Gastroesophageal sphincter (tissue), 4 donors: ENCODE data around the gene DEFB129. TPM values are rescaled to one million over a fixed set of nuclear protein-coding genes. Genes with fewer than 3 reads are reported as not detected.

Source experiments
- ATAC-seq: fragments of 150-250 bp; one replicate; pipeline ENCODE4 v1.9.1; 2016; ENCODE audit warnings: mild to moderate bottlenecking, moderate library complexity
- H3K27ac ChIP-seq, 4 donors: fragments of 200-600 bp; sonication (generic) in 3 of 4; 1 replicate in 3 of 4; 2 replicates in 1 of 4; pipeline ENCODE4 v1.5.1; 2016 to 2019
- H3K27me3 ChIP-seq: fragments of 200-600 bp; sonication (generic); one replicate; pipeline ENCODE4 v1.5.1; 2019
- H3K36me3 ChIP-seq, 2 donors: fragments of 200-600 bp; sonication (generic); one replicate each; pipeline ENCODE4 v1.5.1; 2019; ENCODE audit warnings: control low read depth in 1 of 2
- H3K4me1 ChIP-seq, 3 donors: fragments of 200-600 bp; sonication (generic); 1 replicate in 2 of 3; 2 replicates in 1 of 3; pipeline ENCODE4 v1.5.1; 2016 to 2019; ENCODE audit warnings: control low read depth in 2 of 3
- H3K4me3 ChIP-seq, 2 donors: fragments of 200-600 bp; sonication (generic); one replicate each; pipeline ENCODE4 v1.5.1; 2019; ENCODE audit warnings: mild to moderate bottlenecking in 1 of 2, moderate library complexity in 1 of 2
- H3K9me3 ChIP-seq, 3 donors: fragments of 200-600 bp; sonication (generic); one replicate each; pipeline ENCODE4 v1.5.1; 2017 to 2019; ENCODE audit warnings: control low read depth in 2 of 3
- EP300 ChIP-seq: sonication (generic); formaldehyde crosslinking; IDR thresholded peaks from one replicate; pipeline ENCODE4 v1.6.1; 2017; ENCODE audit warnings: antibody characterized with exemption, mild to moderate bottlenecking
- POLR2A ChIP-seq, 2 donors: fragments of 450-650 bp; IDR thresholded peaks; one replicate each; pipeline ENCODE4 v1.6.1; 2017; ENCODE audit warnings: antibody characterized with exemption in 2 of 2, mild to moderate bottlenecking in 2 of 2, moderate library complexity in 1 of 2
- POLR2AphosphoS5 ChIP-seq: sonication (generic); formaldehyde crosslinking; IDR thresholded peaks from one replicate; pipeline ENCODE4 v1.6.1; 2017; ENCODE audit warnings: antibody characterized with exemption
- WGBS, 2 donors: methylation state at CpG; one replicate each; pipeline ENCODE4 v1.1.5; 2018; ENCODE audit warnings: low coverage in 1 of 2; 5-methylcytosine and 5-hydroxymethylcytosine counted together
- total RNA-seq, 4 donors: library from RNA; depleted of rRNA; stranded (reverse); fragments of >200 nt; gene quantifications; one replicate each; pipeline ENCODE4 v1.1.0, GENCODE V29; 2016
- TF ChIP-seq, protein P1 (sequence below), 4 experiments: fragments of 200-600 bp in 2 of 4; fragments of 450-650 bp in 2 of 4; sonication (generic) in 1 of 4; IDR thresholded peaks; one replicate each; pipeline ENCODE4 v1.5.1; 2017 to 2019; ENCODE audit warnings: antibody characterized with exemption in 4 of 4, mild to moderate bottlenecking in 2 of 4, moderate library complexity in 2 of 4

DEFB129 gene
- total RNA-seq, 4 donors from 2014 or later = not detected

DNA sequence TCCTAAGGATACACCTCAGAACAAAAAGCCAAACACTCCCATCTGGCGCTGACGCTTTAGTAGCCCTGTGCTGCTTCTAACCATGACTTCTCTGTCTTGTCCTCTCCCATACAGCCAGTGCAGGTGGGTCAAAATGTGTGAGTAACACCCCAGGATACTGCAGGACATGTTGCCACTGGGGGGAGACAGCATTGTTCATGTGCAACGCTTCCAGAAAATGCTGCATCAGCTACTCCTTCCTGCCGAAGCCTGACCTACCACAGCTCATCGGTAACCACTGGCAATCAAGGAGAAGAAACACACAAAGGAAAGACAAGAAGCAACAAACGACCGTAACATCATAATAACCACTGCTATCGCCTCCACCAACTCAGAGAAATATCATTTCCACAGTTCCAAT, 31.9 kb downstream of the DEFB129 start:
- TF ChIP-seq, protein P1, sequence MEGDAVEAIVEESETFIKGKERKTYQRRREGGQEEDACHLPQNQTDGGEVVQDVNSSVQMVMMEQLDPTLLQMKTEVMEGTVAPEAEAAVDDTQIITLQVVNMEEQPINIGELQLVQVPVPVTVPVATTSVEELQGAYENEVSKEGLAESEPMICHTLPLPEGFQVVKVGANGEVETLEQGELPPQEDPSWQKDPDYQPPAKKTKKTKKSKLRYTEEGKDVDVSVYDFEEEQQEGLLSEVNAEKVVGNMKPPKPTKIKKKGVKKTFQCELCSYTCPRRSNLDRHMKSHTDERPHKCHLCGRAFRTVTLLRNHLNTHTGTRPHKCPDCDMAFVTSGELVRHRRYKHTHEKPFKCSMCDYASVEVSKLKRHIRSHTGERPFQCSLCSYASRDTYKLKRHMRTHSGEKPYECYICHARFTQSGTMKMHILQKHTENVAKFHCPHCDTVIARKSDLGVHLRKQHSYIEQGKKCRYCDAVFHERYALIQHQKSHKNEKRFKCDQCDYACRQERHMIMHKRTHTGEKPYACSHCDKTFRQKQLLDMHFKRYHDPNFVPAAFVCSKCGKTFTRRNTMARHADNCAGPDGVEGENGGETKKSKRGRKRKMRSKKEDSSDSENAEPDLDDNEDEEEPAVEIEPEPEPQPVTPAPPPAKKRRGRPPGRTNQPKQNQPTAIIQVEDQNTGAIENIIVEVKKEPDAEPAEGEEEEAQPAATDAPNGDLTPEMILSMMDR (IDR thresholded peaks at IDR 0.05) = peak in 1 of 4 experiments; percentile 31
- no peak for TF ChIP-seq POLR2A (IDR thresholded peaks at IDR 0.05)
- no peak overlapping the region for H3K27ac ChIP-seq
- H3K27me3 ChIP-seq = peaks cover 23% of the 10 kb centered on the region
- WGBS, 2 donors = 45 to 51% methylated on average over 5 to 6 of the region's 8 CpGs
- H3K9me3 ChIP-seq = no peaks in the 10 kb centered on the region
- no peak overlapping the region for H3K4me3 ChIP-seq
- H3K36me3 ChIP-seq = no peaks in the 10 kb centered on the region
- no peaks in the 10 kb centered on the region for H3K4me1 ChIP-seq
- no peak for ATAC-seq

DNA sequence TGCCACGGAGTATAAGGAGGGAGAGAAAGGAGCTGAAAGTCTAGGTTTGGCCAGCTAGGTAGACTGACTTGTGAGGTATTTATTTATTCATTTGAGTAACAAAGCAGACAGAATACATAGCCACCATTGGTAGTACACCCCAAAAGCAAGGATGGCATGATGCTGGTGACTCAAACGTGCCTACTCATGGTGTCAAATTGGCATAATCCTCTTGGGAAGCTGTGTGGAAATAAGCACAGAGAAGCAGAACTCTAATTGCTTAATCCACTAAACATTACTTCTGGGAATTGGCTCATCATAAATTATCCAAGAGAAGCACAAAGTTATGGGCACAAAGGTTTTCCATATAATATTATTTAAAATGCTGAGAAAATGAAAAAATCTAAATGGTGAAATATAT, 32.9 kb downstream of the DEFB129 start:
- no peak for TF ChIP-seq POLR2A (IDR thresholded peaks at IDR 0.05)
- TF ChIP-seq, protein P1 (IDR thresholded peaks at IDR 0.05) = no peak
- no peak for TF ChIP-seq EP300
- no peak for TF ChIP-seq POLR2AphosphoS5
- 62 to 71% methylated on average over 2 of the region's 2 CpGs for WGBS, 2 donors
- no peaks in the 10 kb centered on the region for H3K36me3 ChIP-seq
- H3K27ac ChIP-seq = no peak overlapping the region
- ATAC-seq = no peak
- no peaks in the 10 kb centered on the region for H3K4me1 ChIP-seq
- peaks cover 19% of the 10 kb centered on the region for H3K27me3 ChIP-seq
- H3K4me3 ChIP-seq = no peak overlapping the region
- no peaks in the 10 kb centered on the region for H3K9me3 ChIP-seq

DNA sequence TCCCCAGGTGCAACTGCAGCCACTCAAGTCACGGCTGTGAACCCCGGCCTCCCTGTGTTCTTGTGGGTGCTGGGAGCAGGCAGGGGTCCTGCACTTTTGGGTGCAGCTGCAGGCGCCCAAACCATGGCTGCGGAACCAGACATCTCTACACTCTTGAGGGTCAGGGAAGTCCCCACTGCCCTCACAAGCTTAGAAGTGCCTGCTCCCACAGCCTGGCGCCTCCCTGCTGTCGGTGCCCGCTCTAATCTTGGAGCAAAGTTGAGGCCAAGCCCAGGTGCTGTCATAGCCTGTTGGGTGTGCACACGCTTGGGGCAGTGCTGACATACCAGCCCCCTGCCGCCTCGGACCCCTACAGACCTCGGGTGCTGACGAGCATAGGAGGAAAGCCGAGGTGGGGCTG, 36.6 kb downstream of the DEFB129 start:
- Histone ChIP-seq H3K27me3 (peaks cover 12% of the 10 kb centered on the region), H3K27ac (no peak overlapping the region), H3K4me3 (no peak overlapping the region), H3K9me3 (no peaks in the 10 kb centered on the region), H3K36me3 (no peaks in the 10 kb centered on the region), H3K4me1 (peaks cover 0 to 15% (median 0%) of the 10 kb centered on the region in 3 donors)
- no peak for ATAC-seq
- 80% methylated on average over 2 of the region's 13 CpGs; no CpG with 5 or more reads in 1 of the 2 donors for WGBS, 2 donors
- TF ChIP-seq, protein P1 (IDR thresholded peaks at IDR 0.05) = no peak
- TF ChIP-seq POLR2A (IDR thresholded peaks at IDR 0.05) (no peak), EP300 (no peak), POLR2AphosphoS5 (no peak)

DNA sequence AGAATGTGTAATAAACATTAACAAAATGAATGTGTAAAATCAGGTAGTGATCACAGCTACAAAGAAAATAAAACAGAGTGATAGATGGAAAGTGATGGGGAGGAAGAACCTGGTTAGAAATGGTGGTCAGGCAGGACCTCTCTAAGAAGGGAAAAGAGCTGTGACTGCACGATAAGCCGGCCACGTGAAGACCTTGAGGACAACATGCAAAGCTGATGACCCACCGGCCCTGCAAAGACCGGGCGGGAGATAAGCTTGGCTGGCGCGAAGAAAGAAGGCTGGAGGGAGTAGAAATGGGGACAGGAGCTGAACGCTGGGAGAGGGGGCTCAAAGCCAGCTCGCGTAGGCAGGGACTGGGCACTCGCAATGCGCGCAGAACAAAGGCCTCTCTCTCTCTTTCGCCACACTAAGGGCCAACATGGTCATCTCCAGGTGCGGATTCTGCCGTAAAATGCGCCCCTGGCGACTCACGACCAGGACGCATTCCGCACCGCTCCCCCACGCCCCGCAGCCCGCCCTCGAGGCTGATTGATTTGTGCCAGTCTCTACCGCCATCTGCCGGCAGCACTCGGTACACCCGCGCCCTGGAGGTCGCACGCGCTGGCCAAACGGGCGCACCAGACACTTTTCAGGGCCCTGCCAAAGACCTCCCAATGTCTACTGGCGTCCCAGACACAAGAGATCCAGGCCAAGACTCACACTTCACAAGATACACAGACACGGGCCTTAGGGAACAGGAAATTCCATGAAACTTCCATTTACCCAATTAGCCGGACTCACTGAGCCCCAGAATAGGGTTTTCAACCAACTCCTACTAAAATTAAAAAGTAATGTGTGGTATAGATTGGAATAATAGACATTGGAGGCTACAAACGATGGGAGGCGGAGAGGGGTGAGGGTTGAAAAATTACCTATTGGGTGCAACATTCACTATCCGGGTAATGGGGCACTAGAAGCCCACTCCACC, 39.8 kb downstream of the DEFB129 start:
- Histone ChIP-seq H3K4me3 (peak overlapping the region; percentile 38 to 56), H3K27ac (peak overlapping the region in 1 of 4 donors; percentile 43), H3K27me3 (peaks cover 10% of the 10 kb centered on the region), H3K9me3 (no peaks in the 10 kb centered on the region), H3K36me3 (no peaks in the 10 kb centered on the region), H3K4me1 (peaks cover 0 to 15% (median 0%) of the 10 kb centered on the region in 3 donors)
- peak; percentile 88 for ATAC-seq
- WGBS, 2 donors = 12 to 14% methylated on average over 21 to 22 of the region's 43 CpGs
- TF ChIP-seq POLR2A (IDR thresholded peaks at IDR 0.05) = no peak
- no peak for TF ChIP-seq EP300
- TF ChIP-seq, protein P1 (IDR thresholded peaks at IDR 0.05) = peak; percentile 92 to 98 (median 96)

DNA sequence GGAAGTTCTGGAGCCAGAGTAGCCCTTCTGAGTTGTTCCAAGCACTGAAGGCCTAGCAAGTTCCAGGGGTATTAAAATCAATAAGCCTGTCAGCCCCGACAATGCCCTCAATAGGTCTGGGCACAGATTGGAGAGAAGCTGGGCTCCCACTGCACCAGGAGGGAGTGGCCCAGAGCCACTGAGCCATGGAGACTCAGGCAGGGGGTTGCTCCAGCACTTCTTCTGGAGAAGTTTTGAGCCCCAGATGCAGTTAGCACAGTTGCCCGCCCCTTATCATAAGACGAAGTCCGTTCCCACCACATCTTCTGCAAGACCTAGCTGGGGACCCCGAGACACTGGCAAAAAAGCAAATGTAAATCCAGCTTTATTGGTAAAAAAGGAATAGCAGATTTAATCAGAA, 43.5 kb downstream of the DEFB129 start:
- Histone ChIP-seq H3K36me3 (peaks cover 0 to 9% of the 10 kb centered on the region in 2 donors), H3K27ac (no peak overlapping the region), H3K27me3 (no peaks in the 10 kb centered on the region), H3K9me3 (no peaks in the 10 kb centered on the region), H3K4me3 (no peak overlapping the region), H3K4me1 (peaks cover 0 to 15% (median 0%) of the 10 kb centered on the region in 3 donors)
- TF ChIP-seq, protein P1 (IDR thresholded peaks at IDR 0.05) = no peak
- TF ChIP-seq POLR2A (IDR thresholded peaks at IDR 0.05) (no peak), POLR2AphosphoS5 (no peak), EP300 (no peak)
- 90% methylated on average over 2 of the region's 5 CpGs; no CpG with 5 or more reads in 1 of the 2 donors for WGBS, 2 donors
- ATAC-seq = no peak
